ENCODE measurements around the gene ADAM12. TPM values are rescaled to one million over a fixed set of nuclear protein-coding genes. Genes with fewer than 3 reads are reported as not detected.

Gene ADAM12
- total RNA-seq, 1 experiment from 2014 or later = not detected

- Histone ChIP-seq H2AFZ (ENCODE audit: low read depth, low read length, poor library complexity, severe bottlenecking) (no peak overlapping the region), H3K36me3 (ENCODE audit: control insufficient read depth in 1 of 2, insufficient read depth in 2 of 2, low read length in 2 of 2) (no peaks in the 10 kb centered on the region), H4K20me1 (ENCODE audit: insufficient read depth) (no peaks in the 10 kb centered on the region), H3K4me2 (ENCODE audit: low read length) (no peak overlapping the region), H3K9me2 (ENCODE audit: insufficient read depth) (no peaks in the 10 kb centered on the region), H3K79me2 (ENCODE audit: insufficient read depth, low read length) (no peaks in the 10 kb centered on the region), H3K4me3 (replicated peaks in 1 of 2; ENCODE audit: low read depth in 1 of 2, low read length in 2 of 2) (no peak overlapping the region), H3K9ac (ENCODE audit: low read length) (no peak overlapping the region), H3K27me3 (ENCODE audit: insufficient read depth, low read length) (peaks cover 26% of the 10 kb centered on the region), H3K4me1 (ENCODE audit: control insufficient read depth in 1 of 2, insufficient read depth in 2 of 2, low read length in 2 of 2) (peaks cover 0 to 2% of the 10 kb centered on the region in 2 experiments; a peak in 1 of 4 replicates), H3K9me3 (ENCODE audit: control insufficient read depth in 1 of 2, insufficient read depth in 1 of 2, low read depth in 1 of 2, low read length in 2 of 2) (no peaks in the 10 kb centered on the region), H3K27ac (ENCODE audit: low read depth, low read length) (no peak overlapping the region)
- POLR2A ChIA-PET = no interaction called here
- RAD21 ChIA-PET (ENCODE audit: low non-redundant PET in 1 of 2, low total read pairs in 2 of 2, uncharacterized antibody in 2 of 2, unreplicated experiment in 2 of 2) = no interaction called here
- CTCF ChIA-PET = no interaction called here
- no peak for ATAC-seq
- BruUV-seq (replicated peaks) = no TSS peak
- intact Hi-C loops (cut with micrococcal nuclease) = no loop called here
- no peak for TF ChIP-seq CTCF (IDR thresholded peaks at IDR 0.05 in 2 of 3, conservative IDR thresholded peaks at IDR 0.05 in 1 of 3; ENCODE audit: borderline replicate concordance in 1 of 3, insufficient read depth in 1 of 3, low read depth in 2 of 3, low read length in 2 of 3)
- TF ChIP-seq, protein P1, sequence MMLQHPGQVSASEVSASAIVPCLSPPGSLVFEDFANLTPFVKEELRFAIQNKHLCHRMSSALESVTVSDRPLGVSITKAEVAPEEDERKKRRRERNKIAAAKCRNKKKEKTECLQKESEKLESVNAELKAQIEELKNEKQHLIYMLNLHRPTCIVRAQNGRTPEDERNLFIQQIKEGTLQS (IDR thresholded peaks at IDR 0.05) = no peak
- TF ChIP-seq ZBTB33 (IDR thresholded peaks at IDR 0.05; ENCODE audit: extremely low read depth, insufficient replicate concordance, low read length) = no peak
- no peak for TF ChIP-seq EZH2phosphoT487 (IDR thresholded peaks at IDR 0.05; ENCODE audit: borderline replicate concordance)
- no peak for TF ChIP-seq SIN3A (IDR thresholded peaks at IDR 0.05; ENCODE audit: low read depth)
- TF ChIP-seq JUND (IDR thresholded peaks at IDR 0.05) = no peak
- no peak for DNase-seq (ENCODE audit: low read depth, low spot score)
These were observed 13.0 kb downstream of the ADAM12 start for GRCh38 chr10:126375299-126375698.
